HG02852 (cell line): ENCODE measurements around the gene CENATAC.
"Not testable (repeated sequence)": the region's sequence is repeated elsewhere in the genome, so short reads cannot be mapped to it uniquely, and the experiment has no call there.

Source experiments
- ATAC-seq: cut with Tn5 transposase; IDR thresholded peaks from one replicate; pipeline ENCODE4 v1.9.1; 2021; ENCODE audit warnings: mild to moderate bottlenecking, moderate library complexity; ENCODE audit not compliant: unreplicated experiment

The CENATAC gene

DNA sequence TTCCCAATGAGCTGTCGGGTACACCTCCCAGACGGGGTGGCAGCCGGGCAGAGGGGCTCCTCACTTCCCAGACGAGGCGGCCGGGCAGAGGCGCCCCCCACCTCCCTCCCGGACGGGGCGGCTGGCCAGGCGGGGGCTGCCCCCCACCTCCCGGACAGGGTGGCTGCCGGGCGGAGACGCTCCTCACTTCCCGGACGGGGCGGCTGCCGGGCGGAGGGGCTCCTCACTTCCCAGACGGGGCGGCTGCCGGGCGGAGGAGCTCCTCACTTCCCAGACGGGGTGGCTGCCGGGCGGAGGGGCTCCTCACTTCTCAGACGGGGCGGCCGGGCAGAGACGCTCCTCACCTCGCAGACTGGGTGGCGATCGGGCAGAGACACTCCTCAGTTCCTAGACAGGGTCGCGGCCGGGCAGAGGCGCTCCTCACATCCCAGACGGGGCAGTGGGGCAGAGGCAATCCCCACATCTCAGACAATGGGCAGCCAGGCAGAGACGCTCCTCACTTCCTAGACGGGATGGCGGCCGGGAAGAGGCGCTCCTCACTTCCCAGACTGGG, 6.4 kb upstream of the CENATAC start:
- not testable (repeated sequence) for ATAC-seq

DNA sequence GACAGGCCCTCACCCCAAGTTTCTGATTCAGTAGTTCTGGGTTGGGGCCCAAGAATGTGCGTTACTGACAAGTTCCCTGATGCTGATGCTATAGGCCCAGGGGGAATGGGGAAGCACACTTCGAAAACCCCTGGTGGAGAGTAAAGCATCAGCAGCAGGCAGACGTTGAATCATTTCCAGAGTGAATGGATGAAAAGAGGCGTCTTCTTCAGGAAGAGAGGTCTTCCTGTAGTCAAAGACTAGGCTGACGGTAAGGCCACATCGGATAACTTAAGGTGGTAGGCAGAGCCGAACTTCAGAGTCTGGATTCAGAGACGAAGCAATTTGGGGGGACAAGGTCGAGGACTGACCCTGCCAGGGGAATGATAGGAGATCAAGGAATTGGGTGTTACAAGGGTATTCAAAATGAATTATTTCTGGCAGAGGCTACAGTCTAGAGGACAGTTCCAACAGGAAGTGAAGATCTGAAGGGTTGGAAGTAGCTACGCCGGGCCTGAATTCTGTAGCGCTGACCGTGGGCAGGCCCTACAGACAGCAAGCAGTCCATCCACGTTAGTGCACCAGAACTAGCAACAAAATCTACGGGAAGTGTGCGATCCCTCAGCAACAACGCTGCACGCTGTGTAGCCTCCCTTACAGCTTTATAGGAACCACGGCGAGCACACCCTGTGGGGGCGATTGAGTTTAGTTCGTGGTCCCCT, 862 bp upstream of the CENATAC start:
- ATAC-seq = peak; percentile 25

DNA sequence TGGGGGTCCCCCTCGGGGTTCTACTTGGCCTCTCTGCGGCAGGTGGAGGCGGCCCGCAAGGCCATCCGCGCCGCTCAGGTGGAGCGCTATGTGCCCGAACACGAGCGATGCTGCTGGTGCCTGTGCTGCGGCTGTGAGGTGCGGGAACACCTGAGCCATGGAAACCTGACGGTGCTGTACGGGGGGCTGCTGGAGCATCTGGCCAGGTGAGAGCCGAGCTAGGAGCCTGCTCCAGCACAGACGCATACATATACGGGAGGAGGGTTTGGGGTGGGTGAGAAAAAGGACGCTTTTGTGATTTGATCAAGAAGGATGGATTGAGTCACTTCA, 415 bp downstream of the CENATAC start:
- peak; percentile 19 for ATAC-seq

DNA sequence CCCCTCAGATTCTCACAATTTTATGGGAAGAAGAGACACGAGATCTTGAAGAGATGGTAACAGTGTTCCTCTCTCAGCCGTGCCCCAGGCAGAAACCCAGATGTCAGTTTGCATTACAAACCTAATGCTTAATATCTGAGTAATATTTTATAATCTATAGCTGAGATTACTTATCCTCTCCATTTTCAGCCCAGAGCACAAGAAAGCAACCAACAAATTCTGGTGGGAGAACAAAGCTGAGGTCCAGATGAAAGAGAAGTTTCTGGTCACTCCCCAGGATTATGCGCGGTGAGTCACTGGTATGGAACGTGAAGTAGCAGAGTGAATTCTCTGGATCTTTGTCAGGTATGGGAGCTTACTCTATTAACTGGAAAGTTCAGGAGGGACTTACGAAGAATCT, 884 bp downstream of the CENATAC start:
- no peak for ATAC-seq

DNA sequence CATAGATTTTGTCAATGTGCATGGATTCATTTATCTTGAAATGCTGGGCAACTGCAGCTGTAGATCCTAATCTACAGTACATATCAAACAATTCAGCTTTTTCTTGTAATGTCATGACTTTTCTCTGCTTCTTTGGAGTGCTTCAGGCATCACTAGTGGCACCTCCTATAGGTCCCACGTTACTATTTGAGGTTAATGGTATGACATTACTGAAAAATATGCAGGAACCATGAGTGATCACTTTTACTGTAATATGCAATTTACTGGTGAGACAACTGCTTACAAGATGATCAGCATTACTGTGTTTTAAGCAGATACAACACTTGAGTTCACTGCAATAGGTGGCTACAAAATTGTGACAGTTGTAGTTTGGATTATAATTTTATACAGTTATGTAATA, 3.0 kb downstream of the CENATAC start:
- no peak for ATAC-seq

DNA sequence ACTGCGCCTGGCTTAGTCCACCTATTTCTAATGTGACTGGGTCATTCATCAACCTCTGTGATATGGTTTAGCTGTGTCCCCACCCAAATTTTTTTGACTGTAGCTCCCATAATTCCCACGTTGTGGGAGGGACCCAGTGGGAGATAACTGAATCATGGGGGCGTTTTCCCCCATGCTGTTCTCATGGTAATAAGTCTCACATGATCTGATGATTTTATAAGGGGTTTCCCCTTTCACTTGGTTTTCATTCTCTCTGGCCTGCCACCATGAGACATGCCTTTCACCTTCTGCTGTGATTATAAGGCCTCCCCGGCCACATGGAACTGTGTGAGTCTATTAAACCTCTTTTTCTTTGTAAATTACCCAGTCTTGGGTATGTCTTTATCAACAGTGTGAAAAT, 8.7 kb downstream of the CENATAC start:
- no peak for ATAC-seq

DNA sequence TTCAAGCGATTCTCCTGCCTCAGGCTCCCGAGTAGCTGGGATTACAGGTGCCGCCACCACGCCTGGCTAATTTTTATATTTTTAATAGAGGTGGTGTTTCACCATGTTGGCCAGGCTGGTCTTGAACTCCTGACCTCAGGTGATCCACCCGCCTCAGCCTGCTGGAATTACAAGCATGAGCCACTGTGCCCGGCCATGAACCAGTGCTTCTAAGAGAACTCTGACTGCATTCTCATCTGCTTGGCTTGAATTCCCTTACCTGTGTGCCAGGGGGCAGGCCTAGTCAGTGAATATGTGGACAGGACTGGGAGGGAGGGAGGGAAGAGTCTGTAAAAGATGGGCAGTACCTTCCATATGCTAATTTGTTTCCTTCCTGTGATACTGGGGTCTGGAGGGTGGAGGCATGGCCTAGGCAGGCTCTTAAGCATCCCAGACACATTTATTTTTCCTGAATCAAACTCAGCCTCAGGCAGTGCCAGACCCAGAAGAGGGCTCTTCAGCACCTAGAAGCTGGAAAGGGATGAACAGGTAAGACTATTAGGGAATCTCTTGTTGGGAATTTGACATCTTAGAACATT, 13.6 kb downstream of the CENATAC start:
- ATAC-seq = no peak

DNA sequence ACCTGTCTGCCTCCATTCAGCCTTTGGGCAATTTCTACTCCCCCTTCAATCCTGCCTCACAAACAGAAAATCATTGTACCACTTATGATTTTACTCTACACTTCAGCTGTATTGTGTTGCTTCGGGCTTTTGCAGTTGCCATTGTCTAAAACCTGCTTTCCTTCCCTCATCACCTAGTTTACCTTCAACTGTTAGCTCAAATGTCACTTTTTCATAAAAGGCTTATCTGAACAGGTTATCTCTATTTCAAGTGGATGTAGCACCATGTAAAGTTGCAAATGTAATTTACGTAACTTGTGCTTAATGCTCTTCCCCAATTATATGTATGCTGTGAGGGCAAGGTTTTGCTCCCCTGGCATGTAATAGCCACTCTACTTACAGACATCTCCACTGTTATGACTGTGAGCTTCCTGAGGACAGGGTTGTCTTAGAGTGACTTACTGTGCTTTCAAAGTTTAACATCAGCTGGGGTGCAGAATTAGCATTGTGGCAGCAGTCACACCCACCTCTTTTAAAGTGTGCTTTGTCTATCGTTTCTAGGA, 14.8 kb downstream of the CENATAC start:
- ATAC-seq = no peak

DNA sequence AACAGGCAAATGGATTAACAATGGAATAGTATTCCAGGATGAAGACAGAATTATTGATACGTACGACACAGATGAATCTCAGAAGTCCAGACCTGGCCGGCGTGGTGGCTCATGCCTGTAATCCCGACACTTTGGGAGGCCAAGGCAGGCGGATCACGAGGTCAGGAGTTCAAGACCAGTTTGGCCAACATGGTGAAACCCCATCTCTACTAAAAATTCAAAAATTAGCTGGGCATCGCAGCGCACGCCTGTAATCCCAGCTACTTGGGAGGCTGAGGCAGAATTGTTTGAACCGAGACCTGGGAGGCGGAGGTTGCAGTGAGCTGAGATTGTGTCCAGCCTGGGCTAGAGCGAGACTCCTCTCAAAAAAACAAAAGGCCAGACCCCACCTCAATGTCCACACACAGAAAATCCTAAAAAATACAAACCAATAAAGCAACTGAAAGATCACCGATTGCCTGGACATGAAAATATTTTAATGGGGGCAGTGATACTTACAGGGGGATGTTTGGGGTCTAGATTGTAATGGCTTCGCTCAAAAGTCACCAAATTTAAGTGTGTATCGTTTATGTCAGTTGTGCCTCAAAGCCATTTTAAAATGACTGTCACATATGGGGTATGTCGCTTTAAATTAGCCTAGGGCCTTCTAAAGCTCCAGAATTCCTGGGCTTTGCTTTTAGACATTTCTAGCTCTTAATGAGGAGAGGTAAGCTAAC, 16.4 kb downstream of the CENATAC start:
- ATAC-seq = no peak

DNA sequence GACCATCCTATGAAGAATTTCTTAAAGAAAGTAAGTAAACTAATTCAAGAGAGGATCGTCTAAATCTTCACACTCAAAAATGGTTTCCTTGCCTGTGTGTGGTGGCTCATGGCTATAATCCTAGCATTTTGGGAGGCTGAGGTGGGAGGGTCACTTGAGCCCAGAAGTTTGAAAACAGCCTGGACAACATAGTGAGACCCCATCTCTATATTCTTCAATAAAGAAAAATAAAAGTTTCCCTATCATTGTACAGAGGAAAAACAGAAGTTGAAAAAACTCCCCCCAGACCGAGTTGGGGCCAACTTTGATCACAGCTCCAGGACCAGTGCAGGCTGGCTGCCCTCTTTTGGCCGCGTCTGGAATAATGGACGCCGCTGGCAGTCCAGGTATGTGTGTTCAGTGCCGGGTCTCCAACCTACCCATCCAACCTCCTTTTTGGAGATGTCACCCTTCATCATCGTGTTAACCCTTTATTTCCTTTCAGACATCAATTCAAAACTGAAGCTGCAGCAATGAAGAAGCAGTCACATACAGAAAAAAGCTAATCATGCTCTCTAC, 17.2 kb downstream of the CENATAC start:
- ATAC-seq = no peak

DNA sequence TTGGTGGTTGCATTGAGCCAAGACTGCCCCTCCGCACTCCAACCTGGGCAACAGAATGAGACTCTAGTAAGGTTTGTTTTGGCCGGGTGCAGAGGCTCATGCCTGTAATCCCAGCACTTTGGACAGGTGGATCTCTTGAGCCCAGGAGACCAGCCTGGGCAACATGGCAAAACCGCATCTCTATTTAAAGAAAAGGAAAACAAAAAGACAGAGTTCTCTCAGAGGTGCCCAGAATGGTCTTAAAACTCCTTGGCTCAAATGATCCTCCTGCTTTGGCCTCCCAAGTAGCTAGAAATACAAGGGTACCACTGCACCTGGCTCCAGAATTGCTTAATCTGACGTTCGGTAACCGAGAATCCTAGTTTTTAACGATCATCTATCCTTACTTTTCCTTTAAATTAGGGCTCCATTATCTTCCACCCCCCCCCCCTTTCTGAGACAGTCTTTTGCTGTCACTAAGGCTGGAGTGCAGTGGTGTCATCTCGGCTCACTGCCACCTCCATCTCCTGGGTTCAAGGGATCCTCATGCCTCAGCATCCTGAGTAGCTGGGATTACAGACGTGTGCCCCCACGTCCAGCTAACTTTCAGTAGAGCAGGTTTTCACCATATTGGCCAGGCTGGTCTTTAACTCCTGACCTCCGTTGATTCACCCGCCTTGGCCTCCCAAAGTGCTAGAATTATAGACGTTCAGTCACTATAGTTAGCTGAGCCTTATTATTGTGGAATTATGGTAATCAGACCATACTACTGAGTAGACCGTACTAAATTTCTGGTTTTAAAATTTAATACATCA, 18.5 kb downstream of the CENATAC start:
- no peak for ATAC-seq

DNA sequence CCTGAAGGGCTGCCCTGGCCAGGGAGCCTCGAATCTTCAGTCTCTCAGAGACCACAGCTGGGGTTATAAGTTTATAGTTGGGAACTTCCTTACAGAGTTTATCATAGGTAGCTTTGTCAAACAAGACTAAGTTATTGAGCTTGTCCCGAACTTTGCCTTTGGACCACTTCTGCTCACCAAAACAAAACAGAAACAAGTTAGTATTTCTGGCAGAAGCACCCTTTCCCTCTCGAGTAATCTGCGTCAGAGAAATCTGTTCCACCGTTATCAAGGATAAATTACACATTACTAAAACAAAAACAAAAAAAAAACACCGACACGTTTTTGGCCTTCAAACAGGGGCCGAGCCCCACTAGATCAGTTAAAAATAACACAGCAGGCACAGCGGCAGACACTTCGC, 19.4 kb downstream of the CENATAC start:
- ATAC-seq = not testable (repeated sequence)

DNA sequence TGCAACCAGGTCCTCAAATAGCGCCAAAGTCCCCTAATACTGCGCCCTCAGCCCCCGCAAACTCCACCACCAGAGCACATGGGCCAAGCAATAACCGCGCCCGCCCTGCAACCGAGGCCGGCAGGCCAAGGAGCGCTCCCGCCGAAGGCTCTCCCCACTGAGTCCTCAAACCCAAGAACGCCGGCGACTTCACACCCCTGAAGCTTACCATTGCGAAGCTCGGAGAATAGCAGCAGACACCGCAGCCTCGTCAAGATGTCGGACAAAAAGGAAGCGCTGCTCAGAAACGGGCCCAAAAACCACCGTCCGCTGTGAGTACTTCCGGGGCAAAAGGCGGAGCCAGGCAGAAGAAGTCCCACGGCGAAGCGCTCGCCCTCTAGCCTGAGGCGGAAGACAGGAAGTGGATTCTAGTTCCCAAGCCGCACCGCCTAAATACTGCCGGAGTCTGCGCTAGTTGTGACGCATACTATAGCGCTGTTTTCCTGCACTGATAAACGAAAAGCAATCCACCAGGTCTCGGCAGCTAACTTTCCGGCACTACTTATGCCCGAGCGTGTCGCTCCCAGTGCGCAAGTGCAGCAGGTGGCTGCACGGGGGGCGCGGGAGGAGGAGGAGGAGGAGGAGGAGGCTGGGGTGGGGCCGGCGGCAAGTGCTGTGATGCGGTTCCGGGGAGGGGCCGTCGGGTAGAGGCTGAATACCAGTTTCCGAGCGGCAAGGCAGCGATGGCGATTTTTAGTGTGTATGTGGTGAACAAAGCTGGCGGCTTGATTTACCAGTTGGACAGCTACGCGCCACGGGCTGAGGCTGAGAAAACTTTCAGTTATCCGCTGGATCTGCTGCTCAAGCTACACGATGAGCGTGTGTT, 20.4 kb downstream of the CENATAC start, which contains the start of the genes RPS25 and TRAPPC4:
RPS25 (minus strand) TSS at position 270 of the 865 bp plus-strand sequence; CDS start at position 211, 59 bp downstream.
TRAPPC4 (plus strand) TSS at position 693 of the 865 bp plus-strand sequence; CDS start at position 723, 30 bp downstream.
- ATAC-seq = peak; percentile 83

DNA sequence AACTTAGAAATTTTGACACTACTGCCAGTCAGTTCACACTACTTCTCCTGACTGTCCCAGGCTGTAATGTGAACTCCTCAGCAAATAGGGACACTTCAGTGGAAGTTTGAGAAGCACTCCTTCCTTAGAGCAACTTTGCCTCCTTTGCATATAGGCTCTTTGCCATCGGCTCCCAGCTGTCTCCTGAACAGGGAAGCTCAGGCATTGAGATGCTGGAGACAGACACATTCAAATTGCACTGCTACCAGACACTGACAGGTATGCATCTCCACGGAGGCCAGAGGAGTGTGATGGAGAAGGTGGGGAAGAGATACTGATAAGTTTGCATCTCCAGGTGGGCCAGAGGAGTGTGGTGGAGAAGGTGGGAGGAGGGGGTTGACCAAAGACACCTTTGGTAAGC, 22.1 kb downstream of the CENATAC start:
- ATAC-seq = no peak

DNA sequence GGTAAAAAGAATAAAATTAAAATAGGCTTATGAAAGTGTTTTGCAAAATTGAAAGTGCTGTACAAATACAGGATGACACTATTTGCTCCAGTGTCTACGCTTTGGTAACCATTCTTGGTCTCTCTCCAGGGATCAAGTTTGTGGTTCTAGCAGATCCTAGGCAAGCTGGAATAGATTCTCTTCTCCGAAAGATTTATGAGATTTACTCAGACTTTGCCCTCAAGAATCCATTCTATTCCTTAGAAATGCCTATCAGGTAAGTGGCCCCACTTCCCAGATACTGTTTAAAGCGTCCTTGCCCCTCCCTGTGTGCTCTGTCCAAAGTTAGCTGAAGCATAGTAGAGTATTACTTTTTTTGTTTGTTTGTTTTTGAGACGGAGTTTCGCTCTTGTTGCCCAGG, 23.7 kb downstream of the CENATAC start:
- no peak for ATAC-seq

DNA sequence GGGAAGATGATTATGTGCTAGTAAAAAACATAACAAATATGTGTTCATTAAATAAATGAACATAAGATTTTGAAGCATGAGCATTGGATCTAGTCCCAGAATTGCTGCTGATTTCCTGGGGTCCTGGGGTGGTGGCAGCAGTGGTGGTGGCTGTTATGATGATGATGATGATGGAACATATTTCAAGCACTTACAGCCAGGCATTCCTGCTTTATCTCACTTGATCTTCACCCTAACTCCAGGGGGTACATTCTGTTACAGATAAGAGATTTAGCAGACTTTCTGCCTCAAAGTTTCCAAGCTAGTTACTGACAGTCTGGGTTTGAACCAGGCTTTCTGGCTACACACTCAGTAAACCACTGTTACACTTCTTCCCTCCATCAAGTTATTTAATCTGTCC, 25.8 kb downstream of the CENATAC start:
- ATAC-seq = no peak

DNA sequence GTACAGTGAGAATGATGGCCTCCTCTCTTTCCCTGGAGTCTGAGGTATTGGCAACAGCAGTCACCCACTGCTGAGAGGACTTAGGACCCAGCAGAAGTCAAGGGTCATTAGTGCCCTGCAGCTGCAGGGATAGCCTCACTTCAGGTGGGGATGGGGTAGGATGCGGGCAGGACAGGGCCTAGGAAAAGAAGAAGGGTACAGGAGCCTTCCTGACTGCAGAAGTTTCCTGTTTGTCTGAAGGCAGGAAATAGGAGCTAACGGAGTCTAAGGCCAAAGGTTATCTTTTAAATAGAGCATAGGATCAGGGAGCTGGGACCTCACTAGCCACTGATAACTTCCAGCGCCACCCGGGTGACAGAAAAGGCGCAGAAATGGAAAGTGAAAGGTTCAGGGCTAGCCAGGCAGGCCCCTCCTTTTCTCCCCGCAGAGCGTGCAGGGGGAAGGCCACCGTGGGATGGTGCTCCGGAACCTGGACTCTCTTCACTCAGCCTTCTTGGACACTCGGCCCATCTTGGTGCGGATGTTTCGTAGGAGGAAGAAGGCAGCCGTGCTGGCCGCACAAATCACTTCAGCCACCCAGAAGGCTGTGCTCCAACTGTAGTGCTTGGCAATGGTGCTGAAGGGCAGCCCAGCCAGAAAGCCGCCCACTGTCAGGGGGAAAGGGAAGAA, 26.6 kb downstream of the CENATAC start:
- no peak for ATAC-seq

DNA sequence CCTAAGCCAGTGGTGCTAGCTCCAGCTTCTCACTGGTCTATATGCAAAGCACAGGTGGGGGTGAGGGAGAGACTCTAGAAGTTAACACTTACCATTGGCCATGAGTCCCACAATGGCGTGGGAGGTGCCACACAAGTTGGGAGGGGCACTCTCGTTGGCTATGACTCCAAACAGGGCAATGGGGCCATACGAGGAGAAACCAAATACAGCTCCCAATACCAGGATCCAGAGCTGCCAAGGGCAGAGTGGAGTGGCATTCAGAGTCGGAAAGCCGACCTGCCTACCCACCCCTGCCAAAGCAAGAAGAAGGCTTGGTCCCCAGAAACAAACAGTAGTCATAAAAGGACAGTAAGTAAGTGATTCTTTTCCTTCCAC, 27.1 kb downstream of the CENATAC start:
- no peak for ATAC-seq

DNA sequence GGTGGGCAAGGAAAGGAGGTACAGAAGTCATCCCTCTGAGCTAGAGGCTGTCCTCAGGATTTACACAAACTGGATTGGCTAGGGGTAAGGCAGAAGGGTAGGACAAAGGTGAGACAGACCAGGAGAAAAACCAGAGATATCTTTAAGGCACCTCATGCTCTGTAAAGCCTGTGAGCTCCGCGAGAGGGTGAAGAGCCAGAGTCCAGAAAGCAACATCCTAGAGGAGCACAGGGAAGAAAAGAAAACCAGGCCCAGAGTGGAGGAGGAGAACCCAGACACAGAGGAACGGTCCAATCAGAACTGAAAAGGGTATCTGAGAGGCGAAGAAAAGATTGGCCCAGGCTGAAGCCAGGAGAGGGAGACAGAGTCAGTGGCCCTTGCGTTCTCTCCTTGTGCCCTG, 27.6 kb downstream of the CENATAC start:
- ATAC-seq = no peak
